Stromal cell of bone marrow (primary cell): ENCODE measurements around the gene SPOCK1.
A peak's percentile ranks its signal among the peaks of the same experiment; 100 is the strongest.

Experiments used
- DNase-seq: peaks from one replicate; pipeline ENCODE4 v3.0.0-alpha.2; 2012; ENCODE audit warnings: low read depth

SPOCK1 gene

GRCh38 chr5:137492331-137492730 is 6.8 kb downstream of the SPOCK1 start:
- DNase-seq = peak; percentile 63

- DNase-seq = no peak
These were observed 8.0 kb downstream of the SPOCK1 start for GRCh38 chr5:137491121-137491520.

GRCh38 chr5:137490591-137490990 is 8.5 kb downstream of the SPOCK1 start:
- DNase-seq = no peak

- no peak for DNase-seq
These were observed 10.2 kb downstream of the SPOCK1 start for GRCh38 chr5:137488974-137489373.

GRCh38 chr5:137488516-137488915 is 10.6 kb downstream of the SPOCK1 start:
- no peak for DNase-seq

GRCh38 chr5:137487600-137487999 is 11.5 kb downstream of the SPOCK1 start:
- peak; percentile 89 for DNase-seq

GRCh38 chr5:137486707-137487106 is 12.4 kb downstream of the SPOCK1 start:
- DNase-seq = peak; percentile 72

- DNase-seq = no peak
These were observed 17.5 kb downstream of the SPOCK1 start for GRCh38 chr5:137481596-137481995.

GRCh38 chr5:137478043-137478442 is 21.1 kb downstream of the SPOCK1 start:
- no peak for DNase-seq

GRCh38 chr5:137470921-137471220 is 28.3 kb downstream of the SPOCK1 start:
- no peak for DNase-seq

- peak; percentile 98 for DNase-seq
These were observed 28.8 kb downstream of the SPOCK1 start for GRCh38 chr5:137470111-137470920.

GRCh38 chr5:137466889-137467288 is 32.2 kb downstream of the SPOCK1 start:
- peak; percentile 81 for DNase-seq

GRCh38 chr5:137465930-137466329 is 33.2 kb downstream of the SPOCK1 start:
- no peak for DNase-seq

GRCh38 chr5:137462816-137463520 is 36.2 kb downstream of the SPOCK1 start:
- DNase-seq = no peak

GRCh38 chr5:137462265-137462590 is 36.9 kb downstream of the SPOCK1 start:
- no peak for DNase-seq

GRCh38 chr5:137461391-137462264 is 37.5 kb downstream of the SPOCK1 start:
- no peak for DNase-seq

GRCh38 chr5:137454671-137455070 is 44.5 kb downstream of the SPOCK1 start:
- DNase-seq = no peak

GRCh38 chr5:137453483-137454080 is 45.5 kb downstream of the SPOCK1 start:
- DNase-seq = peak; percentile 18

- no peak for DNase-seq
These were observed 48.4 kb downstream of the SPOCK1 start for GRCh38 chr5:137450759-137451158.

- no peak for DNase-seq
These were observed 50.3 kb downstream of the SPOCK1 start for GRCh38 chr5:137448868-137449267.

GRCh38 chr5:137446615-137447014 is 52.5 kb downstream of the SPOCK1 start:
- DNase-seq = no peak

- DNase-seq = no peak
These were observed 53.0 kb downstream of the SPOCK1 start for GRCh38 chr5:137446151-137446550.
